ENCODE results near the gene SCFD2.
"Not testable (repeated sequence)": the region's sequence is repeated elsewhere in the genome, so short reads cannot be mapped to it uniquely, and the experiment has no call there.

SCFD2 gene

GRCh38 chr4:53059871-53060270 is 306.0 kb downstream of the SCFD2 start:
- H3K36me3 ChIP-seq (ENCODE audit: insufficient read depth, low read length) = no peaks in the 10 kb centered on the region
- no peak for ATAC-seq (ENCODE audit: insufficient read depth, low read depth)
- H3K9me3 ChIP-seq (ENCODE audit: insufficient read depth, low read length, severe bottlenecking) = no peaks in the 10 kb centered on the region
- no peaks in the 10 kb centered on the region for H3K79me2 ChIP-seq (ENCODE audit: insufficient read depth, low read length)
- H3K9ac ChIP-seq (ENCODE audit: low read depth, low read length) = no peak overlapping the region
- H3K4me3 ChIP-seq (ENCODE audit: low read depth in 1 of 2, low read length in 2 of 2) = no peak overlapping the region
- H3K4me2 ChIP-seq (ENCODE audit: insufficient read depth, low read length) = no peak overlapping the region
- no peaks in the 10 kb centered on the region for H3K27me3 ChIP-seq (ENCODE audit: insufficient read depth, low read length, poor library complexity)
- peaks cover 8% of the 10 kb centered on the region; the same call in 1 of the 2 replicates for H3K4me1 ChIP-seq (ENCODE audit: insufficient read depth, low read length)
- TF ChIP-seq, protein P1, sequence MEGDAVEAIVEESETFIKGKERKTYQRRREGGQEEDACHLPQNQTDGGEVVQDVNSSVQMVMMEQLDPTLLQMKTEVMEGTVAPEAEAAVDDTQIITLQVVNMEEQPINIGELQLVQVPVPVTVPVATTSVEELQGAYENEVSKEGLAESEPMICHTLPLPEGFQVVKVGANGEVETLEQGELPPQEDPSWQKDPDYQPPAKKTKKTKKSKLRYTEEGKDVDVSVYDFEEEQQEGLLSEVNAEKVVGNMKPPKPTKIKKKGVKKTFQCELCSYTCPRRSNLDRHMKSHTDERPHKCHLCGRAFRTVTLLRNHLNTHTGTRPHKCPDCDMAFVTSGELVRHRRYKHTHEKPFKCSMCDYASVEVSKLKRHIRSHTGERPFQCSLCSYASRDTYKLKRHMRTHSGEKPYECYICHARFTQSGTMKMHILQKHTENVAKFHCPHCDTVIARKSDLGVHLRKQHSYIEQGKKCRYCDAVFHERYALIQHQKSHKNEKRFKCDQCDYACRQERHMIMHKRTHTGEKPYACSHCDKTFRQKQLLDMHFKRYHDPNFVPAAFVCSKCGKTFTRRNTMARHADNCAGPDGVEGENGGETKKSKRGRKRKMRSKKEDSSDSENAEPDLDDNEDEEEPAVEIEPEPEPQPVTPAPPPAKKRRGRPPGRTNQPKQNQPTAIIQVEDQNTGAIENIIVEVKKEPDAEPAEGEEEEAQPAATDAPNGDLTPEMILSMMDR (IDR thresholded peaks at IDR 0.05; ENCODE audit: borderline replicate concordance, extremely low read depth, low read length, poor library complexity, severe bottlenecking) = no peak
- TF ChIP-seq EZH2 (IDR thresholded peaks at IDR 0.05; ENCODE audit: borderline replicate concordance, low read depth, low read length, severe bottlenecking) = no peak
- H2AFZ ChIP-seq (ENCODE audit: low read depth, low read length) = no peak overlapping the region
- no peaks in the 10 kb centered on the region for H4K20me1 ChIP-seq (ENCODE audit: insufficient read depth, low read length)
- no peak for DNase-seq
- H3K27ac ChIP-seq (ENCODE audit: low read length) = no peak overlapping the region

DNA sequence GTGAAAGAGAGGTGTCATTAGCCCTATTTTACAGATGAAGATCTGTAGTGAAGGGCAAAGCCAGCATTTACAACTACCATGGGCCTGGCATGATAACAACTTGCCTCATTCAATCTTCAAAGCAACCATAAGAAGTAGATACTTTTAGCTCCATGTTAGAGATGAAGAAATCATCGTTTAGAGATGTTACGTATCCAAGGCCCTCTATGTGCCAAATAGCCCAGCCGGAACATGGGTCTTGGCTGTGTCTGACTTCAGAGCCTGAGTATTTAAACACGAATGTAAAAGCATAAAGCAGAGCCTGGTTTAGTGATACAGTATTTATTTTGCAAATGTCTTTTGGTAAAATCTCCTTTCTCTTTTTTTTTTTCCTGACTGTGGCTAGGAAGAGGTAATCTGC is 306.6 kb downstream of the SCFD2 start:
- no peak for TF ChIP-seq EZH2 (IDR thresholded peaks at IDR 0.05; ENCODE audit: borderline replicate concordance, low read depth, low read length, severe bottlenecking)
- TF ChIP-seq, protein P1 (IDR thresholded peaks at IDR 0.05; ENCODE audit: borderline replicate concordance, extremely low read depth, low read length, poor library complexity, severe bottlenecking) = no peak
- H3K9ac ChIP-seq (ENCODE audit: low read depth, low read length) = no peak overlapping the region
- no peak overlapping the region for H3K4me2 ChIP-seq (ENCODE audit: insufficient read depth, low read length)
- no peaks in the 10 kb centered on the region for H3K9me3 ChIP-seq (ENCODE audit: insufficient read depth, low read length, severe bottlenecking)
- H3K4me1 ChIP-seq (ENCODE audit: insufficient read depth, low read length) = peaks cover 8% of the 10 kb centered on the region; the same call in 1 of the 2 replicates
- ATAC-seq (ENCODE audit: insufficient read depth, low read depth) (no peak), DNase-seq (no peak)
- H3K36me3 ChIP-seq (ENCODE audit: insufficient read depth, low read length) = no peaks in the 10 kb centered on the region
- H3K27me3 ChIP-seq (ENCODE audit: insufficient read depth, low read length, poor library complexity) = no peaks in the 10 kb centered on the region
- H3K27ac ChIP-seq (ENCODE audit: low read length) = no peak overlapping the region
- H3K79me2 ChIP-seq (ENCODE audit: insufficient read depth, low read length) = no peaks in the 10 kb centered on the region
- H3K4me3 ChIP-seq (ENCODE audit: low read depth in 1 of 2, low read length in 2 of 2) = no peak overlapping the region
- no peaks in the 10 kb centered on the region for H4K20me1 ChIP-seq (ENCODE audit: insufficient read depth, low read length)
- no peak overlapping the region for H2AFZ ChIP-seq (ENCODE audit: low read depth, low read length)

- H2AFZ ChIP-seq (ENCODE audit: low read depth, low read length) = no peak overlapping the region
- H4K20me1 ChIP-seq (ENCODE audit: insufficient read depth, low read length) = no peaks in the 10 kb centered on the region
- DNase-seq = no peak
- no peak overlapping the region for H3K4me2 ChIP-seq (ENCODE audit: insufficient read depth, low read length)
- no peaks in the 10 kb centered on the region for H3K9me3 ChIP-seq (ENCODE audit: insufficient read depth, low read length, severe bottlenecking)
- no peak overlapping the region for H3K9ac ChIP-seq (ENCODE audit: low read depth, low read length)
- no peak overlapping the region for H3K4me3 ChIP-seq (ENCODE audit: low read depth in 1 of 2, low read length in 2 of 2)
- no peaks in the 10 kb centered on the region for H3K79me2 ChIP-seq (ENCODE audit: insufficient read depth, low read length)
- H3K36me3 ChIP-seq (ENCODE audit: insufficient read depth, low read length) = no peaks in the 10 kb centered on the region
- H3K27ac ChIP-seq (ENCODE audit: low read length) = no peak overlapping the region
- no peak for TF ChIP-seq EZH2 (IDR thresholded peaks at IDR 0.05; ENCODE audit: borderline replicate concordance, low read depth, low read length, severe bottlenecking)
- TF ChIP-seq, protein P1 (IDR thresholded peaks at IDR 0.05; ENCODE audit: borderline replicate concordance, extremely low read depth, low read length, poor library complexity, severe bottlenecking) = no peak
- no peak for ATAC-seq (ENCODE audit: insufficient read depth, low read depth)
- peaks cover 8% of the 10 kb centered on the region; the same call in 1 of the 2 replicates for H3K4me1 ChIP-seq (ENCODE audit: insufficient read depth, low read length)
- H3K27me3 ChIP-seq (ENCODE audit: insufficient read depth, low read length, poor library complexity) = no peaks in the 10 kb centered on the region
Observed at GRCh38 chr4:53057679-53058078, 308.2 kb downstream of the SCFD2 start.

- not testable (repeated sequence) for H3K4me2 ChIP-seq (ENCODE audit: insufficient read depth, low read length); H3K4me1 ChIP-seq (ENCODE audit: insufficient read depth, low read length); H3K79me2 ChIP-seq (ENCODE audit: insufficient read depth, low read length); H4K20me1 ChIP-seq (ENCODE audit: insufficient read depth, low read length); H3K27me3 ChIP-seq (ENCODE audit: insufficient read depth, low read length, poor library complexity); H3K4me3 ChIP-seq (ENCODE audit: low read depth in 1 of 2, low read length in 2 of 2); DNase-seq; H2AFZ ChIP-seq (ENCODE audit: low read depth, low read length); H3K27ac ChIP-seq (ENCODE audit: low read length); H3K9me3 ChIP-seq (ENCODE audit: insufficient read depth, low read length, severe bottlenecking); ATAC-seq (ENCODE audit: insufficient read depth, low read depth); H3K9ac ChIP-seq (ENCODE audit: low read depth, low read length); H3K36me3 ChIP-seq (ENCODE audit: insufficient read depth, low read length)
Observed at GRCh38 chr4:53057108-53057507, 308.8 kb downstream of the SCFD2 start.

All from DND-41 (cell line).